Body of pancreas (tissue), 4 donors: ENCODE results near the gene ATP11C.

Experiments used
- CTCF ChIP-seq, 7 experiments: fragments of 450-650 bp in 4 of 7; fragments of 200-600 bp in 3 of 7; sonication (generic) in 3 of 7; IDR thresholded peaks; one replicate each; pipeline ENCODE4 v1.5.1; 2016 to 2019; ENCODE audit warnings: antibody characterized with exemption in 7 of 7
- POLR2A ChIP-seq, 3 donors: fragments of 450-650 bp; IDR thresholded peaks; one replicate each; pipeline ENCODE4 v1.6.1; 2016; ENCODE audit warnings: antibody characterized with exemption in 3 of 3, mild to moderate bottlenecking in 2 of 3

- TF ChIP-seq CTCF (IDR thresholded peaks at IDR 0.05) (no peak), POLR2A (IDR thresholded peaks at IDR 0.05) (no peak)
Measured at GRCh38 chrX:139949703-139950102, 16.9 kb upstream of the ATP11C start.
